ENCODE results near the gene SAPCD1. TPM values are rescaled to one million over a fixed set of nuclear protein-coding genes. Genes with fewer than 3 reads are reported as not detected.
A peak's percentile ranks its signal among the peaks of the same experiment; 100 is the strongest.

The SAPCD1 gene
- polyA plus RNA-seq, 1 of the 3 experiments (the other 2 are of a cell fraction), result 5.9 TPM

GRCh38 chr6:31791324-31792089 is 29.1 kb downstream of the SAPCD1 start:
- POLR2A ChIA-PET, result interaction anchor here (0.6 to 1.2 kb wide), 5 partner anchors 8 to 62 kb away, joined by 3 to 4 read pairs (median 3); partner anchors contain the start of gene HSPA1B
- H3K79me2 ChIP-seq (ENCODE audit: insufficient read depth), result peaks cover 42% of the 10 kb centered on the region
- H3K4me3 ChIP-seq (ENCODE audit: low read depth in 2 of 2, low read length in 1 of 2), result no peak overlapping the region
- H3F3A ChIP-seq (replicated peaks; ENCODE audit: insufficient read depth), result peaks cover 13% of the 10 kb centered on the region
- H4K20me1 ChIP-seq (ENCODE audit: insufficient read depth), result no peaks in the 10 kb centered on the region
- no peaks in the 10 kb centered on the region for H3K27me3 ChIP-seq (ENCODE audit: insufficient read depth)
- H3K4me2 ChIP-seq, result no peak overlapping the region
- peaks cover 21 to 25% of the 10 kb centered on the region in 2 experiments for H3K36me3 ChIP-seq (replicated peaks in 1 of 2; ENCODE audit: control insufficient read depth in 1 of 2, insufficient read depth in 2 of 2, low read length in 1 of 2)
- CTCF ChIA-PET, result interaction anchor here (0.5 to 3.8 kb wide), 39 partner anchors 9 to 149 kb away, joined by 3 to 62 read pairs (median 4); partner anchors contain the start of genes ABHD16A, C6orf47, CLIC1 and DDAH2
- H3K4me1 ChIP-seq (ENCODE audit: control insufficient read depth in 1 of 2, insufficient read depth in 2 of 2, low read depth in 1 of 2, low read length in 1 of 2), result peaks cover 3 to 12% of the 10 kb centered on the region in 2 experiments; a peak in 3 of 4 replicates
- H3K9ac ChIP-seq, result no peak overlapping the region
- peak; percentile 86 for DNase-seq
- H3K27ac ChIP-seq (ENCODE audit: low read depth in 2 of 2, low read length in 1 of 2), result no peak overlapping the region
- 65% methylated on average over 10 of the region's 12 CpGs for WGBS (ENCODE audit: low lambda C conversion rate)
- no peaks in the 10 kb centered on the region for H3K9me3 ChIP-seq
- no peaks in the 10 kb centered on the region for H3K9me2 ChIP-seq
- H2AFZ ChIP-seq (ENCODE audit: low read depth), result no peak overlapping the region
- no peak for TF ChIP-seq SIN3A (IDR thresholded peaks at IDR 0.05; ENCODE audit: borderline replicate concordance, low read depth, low read length)
- TF ChIP-seq PBX3 (IDR thresholded peaks at IDR 0.05), result no peak
- no peak for TF ChIP-seq GABPA (IDR thresholded peaks at IDR 0.05; ENCODE audit: low read depth)
- TF ChIP-seq POLR2AphosphoS5 (IDR thresholded peaks at IDR 0.05; ENCODE audit: low read depth, low read length), result no peak
- TF ChIP-seq YY1 (IDR thresholded peaks at IDR 0.05; ENCODE audit: low read depth), result no peak
- peak; percentile 52 for TF ChIP-seq RAD21 (IDR thresholded peaks at IDR 0.05; ENCODE audit: low read length)
- TF ChIP-seq SMC3 (IDR thresholded peaks at IDR 0.05; ENCODE audit: low read depth, low read length), result peak; percentile 26; the same call in 1 of the 2 replicates
- no peak for TF ChIP-seq JUND (IDR thresholded peaks at IDR 0.05)
- TF ChIP-seq NRF1 (IDR thresholded peaks at IDR 0.05; ENCODE audit: low read depth, low read length), result no peak
- no peak for TF ChIP-seq TEAD4 (IDR thresholded peaks at IDR 0.05; ENCODE audit: borderline replicate concordance, insufficient read depth)
- TF ChIP-seq, protein P1, sequence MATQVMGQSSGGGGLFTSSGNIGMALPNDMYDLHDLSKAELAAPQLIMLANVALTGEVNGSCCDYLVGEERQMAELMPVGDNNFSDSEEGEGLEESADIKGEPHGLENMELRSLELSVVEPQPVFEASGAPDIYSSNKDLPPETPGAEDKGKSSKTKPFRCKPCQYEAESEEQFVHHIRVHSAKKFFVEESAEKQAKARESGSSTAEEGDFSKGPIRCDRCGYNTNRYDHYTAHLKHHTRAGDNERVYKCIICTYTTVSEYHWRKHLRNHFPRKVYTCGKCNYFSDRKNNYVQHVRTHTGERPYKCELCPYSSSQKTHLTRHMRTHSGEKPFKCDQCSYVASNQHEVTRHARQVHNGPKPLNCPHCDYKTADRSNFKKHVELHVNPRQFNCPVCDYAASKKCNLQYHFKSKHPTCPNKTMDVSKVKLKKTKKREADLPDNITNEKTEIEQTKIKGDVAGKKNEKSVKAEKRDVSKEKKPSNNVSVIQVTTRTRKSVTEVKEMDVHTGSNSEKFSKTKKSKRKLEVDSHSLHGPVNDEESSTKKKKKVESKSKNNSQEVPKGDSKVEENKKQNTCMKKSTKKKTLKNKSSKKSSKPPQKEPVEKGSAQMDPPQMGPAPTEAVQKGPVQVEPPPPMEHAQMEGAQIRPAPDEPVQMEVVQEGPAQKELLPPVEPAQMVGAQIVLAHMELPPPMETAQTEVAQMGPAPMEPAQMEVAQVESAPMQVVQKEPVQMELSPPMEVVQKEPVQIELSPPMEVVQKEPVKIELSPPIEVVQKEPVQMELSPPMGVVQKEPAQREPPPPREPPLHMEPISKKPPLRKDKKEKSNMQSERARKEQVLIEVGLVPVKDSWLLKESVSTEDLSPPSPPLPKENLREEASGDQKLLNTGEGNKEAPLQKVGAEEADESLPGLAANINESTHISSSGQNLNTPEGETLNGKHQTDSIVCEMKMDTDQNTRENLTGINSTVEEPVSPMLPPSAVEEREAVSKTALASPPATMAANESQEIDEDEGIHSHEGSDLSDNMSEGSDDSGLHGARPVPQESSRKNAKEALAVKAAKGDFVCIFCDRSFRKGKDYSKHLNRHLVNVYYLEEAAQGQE (IDR thresholded peaks at IDR 0.05; ENCODE audit: low read depth, low read length), result no peak
- TF ChIP-seq RFX5 (IDR thresholded peaks at IDR 0.05; ENCODE audit: low read length), result no peak
- TF ChIP-seq RCOR1 (IDR thresholded peaks at IDR 0.05; ENCODE audit: low read length), result no peak
- TF ChIP-seq, protein P2, sequence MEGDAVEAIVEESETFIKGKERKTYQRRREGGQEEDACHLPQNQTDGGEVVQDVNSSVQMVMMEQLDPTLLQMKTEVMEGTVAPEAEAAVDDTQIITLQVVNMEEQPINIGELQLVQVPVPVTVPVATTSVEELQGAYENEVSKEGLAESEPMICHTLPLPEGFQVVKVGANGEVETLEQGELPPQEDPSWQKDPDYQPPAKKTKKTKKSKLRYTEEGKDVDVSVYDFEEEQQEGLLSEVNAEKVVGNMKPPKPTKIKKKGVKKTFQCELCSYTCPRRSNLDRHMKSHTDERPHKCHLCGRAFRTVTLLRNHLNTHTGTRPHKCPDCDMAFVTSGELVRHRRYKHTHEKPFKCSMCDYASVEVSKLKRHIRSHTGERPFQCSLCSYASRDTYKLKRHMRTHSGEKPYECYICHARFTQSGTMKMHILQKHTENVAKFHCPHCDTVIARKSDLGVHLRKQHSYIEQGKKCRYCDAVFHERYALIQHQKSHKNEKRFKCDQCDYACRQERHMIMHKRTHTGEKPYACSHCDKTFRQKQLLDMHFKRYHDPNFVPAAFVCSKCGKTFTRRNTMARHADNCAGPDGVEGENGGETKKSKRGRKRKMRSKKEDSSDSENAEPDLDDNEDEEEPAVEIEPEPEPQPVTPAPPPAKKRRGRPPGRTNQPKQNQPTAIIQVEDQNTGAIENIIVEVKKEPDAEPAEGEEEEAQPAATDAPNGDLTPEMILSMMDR (IDR thresholded peaks at IDR 0.05), result peak; percentile 68
- no peak for TF ChIP-seq GATA2 (CRISPR knock-in tag; IDR thresholded peaks at IDR 0.05)
- no peak for TF ChIP-seq FOXM1 (IDR thresholded peaks at IDR 0.05; ENCODE audit: low read depth)
- TF ChIP-seq ELF1 (IDR thresholded peaks at IDR 0.05), result no peak
- TF ChIP-seq TCF12 (IDR thresholded peaks at IDR 0.05), result no peak
- no peak for TF ChIP-seq EZH2phosphoT487 (IDR thresholded peaks at IDR 0.05; ENCODE audit: borderline replicate concordance, low read depth)
- TF ChIP-seq MXI1 (IDR thresholded peaks at IDR 0.05; ENCODE audit: low read depth, low read length), result 0 out of 2 replicates have a peak, but pooled peaks have one; percentile 46
- TF ChIP-seq, protein P3, sequence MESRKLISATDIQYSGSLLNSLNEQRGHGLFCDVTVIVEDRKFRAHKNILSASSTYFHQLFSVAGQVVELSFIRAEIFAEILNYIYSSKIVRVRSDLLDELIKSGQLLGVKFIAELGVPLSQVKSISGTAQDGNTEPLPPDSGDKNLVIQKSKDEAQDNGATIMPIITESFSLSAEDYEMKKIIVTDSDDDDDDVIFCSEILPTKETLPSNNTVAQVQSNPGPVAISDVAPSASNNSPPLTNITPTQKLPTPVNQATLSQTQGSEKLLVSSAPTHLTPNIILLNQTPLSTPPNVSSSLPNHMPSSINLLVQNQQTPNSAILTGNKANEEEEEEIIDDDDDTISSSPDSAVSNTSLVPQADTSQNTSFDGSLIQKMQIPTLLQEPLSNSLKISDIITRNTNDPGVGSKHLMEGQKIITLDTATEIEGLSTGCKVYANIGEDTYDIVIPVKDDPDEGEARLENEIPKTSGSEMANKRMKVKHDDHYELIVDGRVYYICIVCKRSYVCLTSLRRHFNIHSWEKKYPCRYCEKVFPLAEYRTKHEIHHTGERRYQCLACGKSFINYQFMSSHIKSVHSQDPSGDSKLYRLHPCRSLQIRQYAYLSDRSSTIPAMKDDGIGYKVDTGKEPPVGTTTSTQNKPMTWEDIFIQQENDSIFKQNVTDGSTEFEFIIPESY (IDR thresholded peaks at IDR 0.05; ENCODE audit: borderline replicate concordance, low read depth), result no peak
- TF ChIP-seq IRF3 (IDR thresholded peaks at IDR 0.05; ENCODE audit: low read depth, low read length), result no peak
- no peak for TF ChIP-seq RXRA (IDR thresholded peaks at IDR 0.05; ENCODE audit: borderline replicate concordance, low read depth)
- TF ChIP-seq EP300 (IDR thresholded peaks at IDR 0.05; ENCODE audit: borderline replicate concordance in 1 of 2, low read depth in 1 of 2, low read length in 1 of 2), result no peak
